ENCODE measurements around the gene NEDD8. TPM values are rescaled to one million over a fixed set of nuclear protein-coding genes. Genes with fewer than 3 reads are reported as not detected.

The NEDD8 gene
- total and polyA plus RNA-seq, 2 donors (not counting 1 experiment from before 2014, with no cell fraction given), result 145 to 441 TPM

- TF ChIP-seq EZH2 (IDR thresholded peaks at IDR 0.05; ENCODE audit: low read length, missing control alignments), result no peak
- no peak for TF ChIP-seq CTCF (conservative IDR thresholded peaks at IDR 0.05 in 1 of 2, IDR thresholded peaks at IDR 0.05 in 1 of 2; ENCODE audit: low read depth in 1 of 2, low read length in 2 of 2)
- Histone ChIP-seq H3K36me3 (ENCODE audit: control insufficient read depth, insufficient read depth, low read length) (peaks cover 44% of the 10 kb centered on the region), H2AFZ (ENCODE audit: low read length) (no peak overlapping the region), H3K9ac (ENCODE audit: insufficient read depth, low read length) (no peak overlapping the region), H3K79me2 (ENCODE audit: control insufficient read depth, insufficient read depth, low read length) (peaks cover 3% of the 10 kb centered on the region), H3K4me1 (ENCODE audit: control insufficient read depth, extremely low read depth, insufficient read depth, low read length) (no peaks in the 10 kb centered on the region), H3K27me3 (ENCODE audit: control insufficient read depth, insufficient read depth, low read length) (no peaks in the 10 kb centered on the region), H3K4me3 (replicated peaks in 1 of 4; ENCODE audit: control extremely low read depth in 1 of 4, insufficient read depth in 1 of 4, low read depth in 3 of 4, low read length in 4 of 4) (no peak overlapping the region), H3K4me2 (ENCODE audit: extremely low read depth, insufficient read depth, low read length) (no peak overlapping the region), H4K20me1 (ENCODE audit: control insufficient read depth, extremely low read depth, insufficient read depth, low read length) (no peaks in the 10 kb centered on the region), H3K9me3 (ENCODE audit: control insufficient read depth, insufficient read depth, low read depth, low read length) (no peaks in the 10 kb centered on the region), H3K27ac (ENCODE audit: insufficient read depth, low read length) (no peak overlapping the region)
- DNase-seq (ENCODE audit: low read depth in 2 of 2), result no peak
Observed at GRCh38 chr14:24182110-24182882, 49.9 kb downstream of the NEDD8 start.

GRCh38 chr14:24181371-24182077, 50.6 kb downstream of the NEDD8 start:
- Histone ChIP-seq H4K20me1 (ENCODE audit: control insufficient read depth, extremely low read depth, insufficient read depth, low read length) (no peaks in the 10 kb centered on the region), H3K27ac (ENCODE audit: insufficient read depth, low read length) (no peak overlapping the region), H3K9ac (ENCODE audit: insufficient read depth, low read length) (no peak overlapping the region), H3K36me3 (ENCODE audit: control insufficient read depth, insufficient read depth, low read length) (peaks cover 47% of the 10 kb centered on the region), H3K4me2 (ENCODE audit: extremely low read depth, insufficient read depth, low read length) (no peak overlapping the region), H3K9me3 (ENCODE audit: control insufficient read depth, insufficient read depth, low read depth, low read length) (no peaks in the 10 kb centered on the region), H2AFZ (ENCODE audit: low read length) (no peak overlapping the region), H3K4me1 (ENCODE audit: control insufficient read depth, extremely low read depth, insufficient read depth, low read length) (no peaks in the 10 kb centered on the region), H3K27me3 (ENCODE audit: control insufficient read depth, insufficient read depth, low read length) (no peaks in the 10 kb centered on the region), H3K79me2 (ENCODE audit: control insufficient read depth, insufficient read depth, low read length) (no peaks in the 10 kb centered on the region), H3K4me3 (replicated peaks in 1 of 4; ENCODE audit: control extremely low read depth in 1 of 4, insufficient read depth in 1 of 4, low read depth in 3 of 4, low read length in 4 of 4) (no peak overlapping the region)
- TF ChIP-seq CTCF (conservative IDR thresholded peaks at IDR 0.05 in 1 of 2, IDR thresholded peaks at IDR 0.05 in 1 of 2; ENCODE audit: low read depth in 1 of 2, low read length in 2 of 2), result no peak
- no peak for TF ChIP-seq EZH2 (IDR thresholded peaks at IDR 0.05; ENCODE audit: low read length, missing control alignments)
- no peak for DNase-seq (ENCODE audit: low read depth in 2 of 2)

GRCh38 chr14:24179961-24180796, 52.0 kb downstream of the NEDD8 start:
- Histone ChIP-seq H3K27ac (ENCODE audit: insufficient read depth, low read length) (peak overlapping the region; percentile 71), H3K36me3 (ENCODE audit: control insufficient read depth, insufficient read depth, low read length) (peaks cover 42% of the 10 kb centered on the region), H3K4me2 (ENCODE audit: extremely low read depth, insufficient read depth, low read length) (no peak overlapping the region), H3K9me3 (ENCODE audit: control insufficient read depth, insufficient read depth, low read depth, low read length) (no peaks in the 10 kb centered on the region), H2AFZ (ENCODE audit: low read length) (no peak overlapping the region), H3K4me3 (replicated peaks in 1 of 4; ENCODE audit: control extremely low read depth in 1 of 4, insufficient read depth in 1 of 4, low read depth in 3 of 4, low read length in 4 of 4) (no peak overlapping the region), H4K20me1 (ENCODE audit: control insufficient read depth, extremely low read depth, insufficient read depth, low read length) (no peaks in the 10 kb centered on the region), H3K79me2 (ENCODE audit: control insufficient read depth, insufficient read depth, low read length) (no peaks in the 10 kb centered on the region), H3K27me3 (ENCODE audit: control insufficient read depth, insufficient read depth, low read length) (no peaks in the 10 kb centered on the region), H3K9ac (ENCODE audit: insufficient read depth, low read length) (peak overlapping the region; percentile 41), H3K4me1 (ENCODE audit: control insufficient read depth, extremely low read depth, insufficient read depth, low read length) (no peaks in the 10 kb centered on the region)
- no peak for TF ChIP-seq CTCF (conservative IDR thresholded peaks at IDR 0.05 in 1 of 2, IDR thresholded peaks at IDR 0.05 in 1 of 2; ENCODE audit: low read depth in 1 of 2, low read length in 2 of 2)
- no peak for TF ChIP-seq EZH2 (IDR thresholded peaks at IDR 0.05; ENCODE audit: low read length, missing control alignments)
- peak; percentile 78 to 90 for DNase-seq (ENCODE audit: low read depth in 2 of 2)

All from fibroblast of lung (primary cell).